Muscle of leg (tissue), 11 donors: ENCODE data around the gene FAM76A. TPM values are rescaled to one million over a fixed set of nuclear protein-coding genes. Genes with fewer than 3 reads are reported as not detected.
"Not testable (repeated sequence)": the region's sequence is repeated elsewhere in the genome, so short reads cannot be mapped to it uniquely, and the experiment has no call there.

Source experiments
- DNase-seq: peaks from one replicate; pipeline ENCODE4 v3.0.0; 2013
- H3K27ac ChIP-seq: one replicate; pipeline ENCODE4 v1.5.1; 2013; ENCODE audit warnings: mild to moderate bottlenecking, low read length, control low read depth
- H3K27me3 ChIP-seq: one replicate; pipeline ENCODE4 v1.6.1; 2013; ENCODE audit warnings: low read length; ENCODE audit not compliant: control insufficient read depth, insufficient read depth
- H3K36me3 ChIP-seq: one replicate; pipeline ENCODE4 v1.6.1; 2013; ENCODE audit warnings: low read length; ENCODE audit not compliant: control insufficient read depth, insufficient read depth
- H3K4me1 ChIP-seq: one replicate; pipeline ENCODE4 v1.6.1; 2013; ENCODE audit warnings: low read length; ENCODE audit not compliant: control insufficient read depth, insufficient read depth
- H3K4me3 ChIP-seq: one replicate; pipeline ENCODE4 v1.5.1; 2013; ENCODE audit warnings: low read length, control low read depth
- H3K9me3 ChIP-seq: replicated peaks from 2 replicates; pipeline ENCODE4 v1.6.1; 2013; ENCODE audit warnings: low read depth, low read length; ENCODE audit not compliant: control insufficient read depth
- WGBS: methylation state at CpG from one replicate; pipeline ENCODE4 v1.1.5; 2013; ENCODE audit warnings: missing lambda C conversion rate; ENCODE audit not compliant: insufficient coverage; 5-methylcytosine and 5-hydroxymethylcytosine counted together
- polyA plus RNA-seq, 8 donors: library from polyadenylated mRNA; unstranded; fragments of 120-200 nt; gene quantifications; one replicate each; pipeline versions ENCODE4 v1.2.1 to v1.2.3, GENCODE V29; 2013; ENCODE audit warnings: inconsistent platforms in 1 of 8, low replicate concordance in 1 of 8; ENCODE audit not compliant: insufficient read length in 8 of 8, insufficient read depth in 1 of 8
- total RNA-seq: library from RNA; stranded (reverse); fragments of 120-200 nt; gene quantifications from one replicate; pipeline ENCODE4 v1.2.4, GENCODE V29; 2013

FAM76A gene
- total and polyA plus RNA-seq, 9 donors = 12.9 to 26.6 (median 18.0) TPM

GRCh38 chr1:27795601-27796000 lies 69.8 kb downstream of the FAM76A start:
- no peaks in the 10 kb centered on the region for H3K9me3 ChIP-seq
- H3K36me3 ChIP-seq = peaks cover 49% of the 10 kb centered on the region
- no CpG with 5 or more reads among the region's 1 CpG for WGBS

DNA sequence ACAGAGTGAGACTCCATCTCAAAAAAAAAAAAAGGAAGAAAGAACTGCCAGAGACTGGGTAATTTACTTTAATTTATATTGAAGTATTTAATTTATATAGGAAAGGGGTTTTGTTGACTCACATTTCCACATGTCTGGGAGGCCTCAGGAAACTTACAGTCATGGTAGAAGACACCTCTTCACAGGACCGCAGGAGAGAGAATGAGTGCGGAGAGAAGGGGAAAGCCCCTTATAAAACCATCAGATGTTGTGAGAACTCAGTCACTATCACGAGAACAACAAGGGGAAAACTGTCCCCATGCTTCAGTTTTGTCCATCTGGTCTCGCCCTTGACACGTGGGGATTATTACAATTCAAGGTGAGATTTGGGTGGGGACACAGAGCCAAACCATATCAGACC lies 79.0 kb downstream of the FAM76A start:
- H3K27ac ChIP-seq = no peak overlapping the region
- no CpG with 5 or more reads among the region's 5 CpGs for WGBS
- no peak for DNase-seq
- no peaks in the 10 kb centered on the region for H3K27me3 ChIP-seq
- no peaks in the 10 kb centered on the region for H3K9me3 ChIP-seq
- no peak overlapping the region for H3K4me3 ChIP-seq
- no peaks in the 10 kb centered on the region for H3K4me1 ChIP-seq
- peaks cover 23% of the 10 kb centered on the region for H3K36me3 ChIP-seq

More at GRCh38 chr1:27795601-27796000, 69.8 kb downstream of the FAM76A start:
- Histone ChIP-seq H3K27me3 (no peaks in the 10 kb centered on the region), H3K4me3 (no peak overlapping the region), H3K27ac (no peak overlapping the region), H3K4me1 (no peaks in the 10 kb centered on the region)
- DNase-seq = no peak

- H3K27ac ChIP-seq = no peak overlapping the region
- no peaks in the 10 kb centered on the region for H3K4me1 ChIP-seq
- no peak for DNase-seq
- no peaks in the 10 kb centered on the region for H3K27me3 ChIP-seq
- H3K4me3 ChIP-seq = no peak overlapping the region
- H3K36me3 ChIP-seq = peaks cover 14% of the 10 kb centered on the region
- WGBS = no CpG with 5 or more reads among the region's 7 CpGs
- H3K9me3 ChIP-seq = no peaks in the 10 kb centered on the region
These were observed 81.0 kb downstream of the FAM76A start for GRCh38 chr1:27806758-27807157.

DNA sequence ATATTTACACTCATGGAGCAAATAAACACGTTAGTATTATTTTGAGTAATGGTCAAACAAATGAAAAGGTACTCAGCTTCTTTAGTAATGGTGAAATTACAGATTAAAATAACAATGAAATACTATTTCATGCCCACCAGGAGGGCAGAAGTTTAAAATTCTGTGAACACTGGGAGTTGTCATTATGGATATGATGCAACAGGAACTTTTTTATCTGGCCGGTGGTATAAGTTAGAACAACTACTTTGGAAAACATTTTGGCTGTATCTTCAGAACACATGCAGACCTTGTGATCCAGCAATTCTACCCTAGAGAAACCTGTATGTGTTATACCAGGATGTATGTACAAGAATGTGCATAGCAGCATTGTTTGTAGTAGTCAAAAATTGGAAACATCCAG lies 81.6 kb downstream of the FAM76A start:
- no peak for DNase-seq
- H3K36me3 ChIP-seq = peaks cover 15% of the 10 kb centered on the region
- H3K27me3 ChIP-seq = no peaks in the 10 kb centered on the region
- no CpG with 5 or more reads among the region's 2 CpGs for WGBS
- H3K4me1 ChIP-seq = no peaks in the 10 kb centered on the region
- H3K4me3 ChIP-seq = no peak overlapping the region
- no peak overlapping the region for H3K27ac ChIP-seq
- no peaks in the 10 kb centered on the region for H3K9me3 ChIP-seq

- H3K9me3 ChIP-seq, H3K27ac ChIP-seq, H3K4me1 ChIP-seq, H3K4me3 ChIP-seq, H3K27me3 ChIP-seq, DNase-seq: not testable (repeated sequence)
- peaks cover 15% of the 10 kb centered on the region for H3K36me3 ChIP-seq
- no CpG with 5 or more reads among the region's 3 CpGs for WGBS
These were observed 82.4 kb downstream of the FAM76A start for GRCh38 chr1:27808131-27808530.

DNA sequence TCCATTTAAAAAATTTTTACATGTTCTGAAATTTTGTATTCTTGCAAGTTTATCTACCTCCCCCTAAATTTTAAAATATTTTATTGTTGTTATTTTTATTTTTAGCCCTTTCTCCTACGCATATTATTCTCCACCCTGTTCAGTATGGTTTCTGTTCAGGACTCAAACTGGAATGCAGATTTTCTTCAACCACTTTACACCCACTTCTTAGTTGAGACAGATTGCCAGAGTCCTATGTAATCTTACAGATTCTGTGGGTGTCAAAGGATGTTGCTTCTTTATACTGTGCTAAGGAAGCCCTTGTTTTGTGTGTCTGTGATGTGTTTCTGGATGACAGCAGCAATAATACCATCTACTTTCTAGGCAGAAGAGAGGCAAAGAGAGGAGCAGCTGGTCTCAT lies 84.1 kb downstream of the FAM76A start:
- Histone ChIP-seq H3K9me3 (no peaks in the 10 kb centered on the region), H3K27me3 (no peaks in the 10 kb centered on the region), H3K4me3 (no peak overlapping the region), H3K27ac (no peak overlapping the region), H3K36me3 (peaks cover 24% of the 10 kb centered on the region), H3K4me1 (no peaks in the 10 kb centered on the region)
- no CpG with 5 or more reads among the region's 1 CpG for WGBS
- DNase-seq = no peak

- H3K36me3 ChIP-seq = peaks cover 21% of the 10 kb centered on the region
- 95% methylated on average over 3 of the region's 6 CpGs for WGBS
These were observed 86.2 kb downstream of the FAM76A start for GRCh38 chr1:27811741-27812500.

More at GRCh38 chr1:27811741-27812500, 86.2 kb downstream of the FAM76A start:
- Histone ChIP-seq H3K27ac (no peak overlapping the region), H3K4me3 (no peak overlapping the region), H3K9me3 (no peaks in the 10 kb centered on the region), H3K27me3 (no peaks in the 10 kb centered on the region), H3K4me1 (no peaks in the 10 kb centered on the region)
- DNase-seq = no peak

Other genes starting within 250 kb of the FAM76A start
- gene WASF2, start 235.8 kb upstream of the FAM76A start, total RNA-seq = 22.4 TPM
- 10 to 100 TPM; 57.1 to 99.8 (median 75.5) TPM for gene WASF2, start 235.8 kb upstream of the FAM76A start, polyA plus RNA-seq
- gene AHDC1, start 121.8 kb upstream of the FAM76A start, total RNA-seq = 24.0 TPM
- gene AHDC1, start 121.8 kb upstream of the FAM76A start, polyA plus RNA-seq = 10 to 100 TPM; 57.8 to 97.6 (median 86.6) TPM
- gene FGR, start 90.8 kb upstream of the FAM76A start, total RNA-seq = 1.4 TPM
- gene FGR, start 90.8 kb upstream of the FAM76A start, polyA plus RNA-seq = 1 to 10 TPM; 1.5 to 2.5 (median 2.2) TPM
- gene IFI6, start 53.8 kb upstream of the FAM76A start, total RNA-seq = 102 TPM
- 10 to 100 TPM; 41.4 to 91.4 (median 70.4) TPM for gene IFI6, start 53.8 kb upstream of the FAM76A start, polyA plus RNA-seq
- gene STX12, start 47.3 kb downstream of the FAM76A start, total RNA-seq = 30.2 TPM
- 10 to 100 TPM; 24.4 to 33.9 (median 27.4) TPM for gene STX12, start 47.3 kb downstream of the FAM76A start, polyA plus RNA-seq
- gene PPP1R8, start 104.8 kb downstream of the FAM76A start, total RNA-seq = 33.6 TPM
- 10 to 100 TPM; 27.8 to 43.3 (median 32.0) TPM for gene PPP1R8, start 104.8 kb downstream of the FAM76A start, polyA plus RNA-seq
- 3.1 TPM for gene THEMIS2, start 146.6 kb downstream of the FAM76A start, total RNA-seq
- gene THEMIS2, start 146.6 kb downstream of the FAM76A start, polyA plus RNA-seq = 1 to 10 TPM; 2.8 to 5.8 (median 3.2) TPM
- gene RPA2, start 188.6 kb downstream of the FAM76A start, total RNA-seq = 44.4 TPM
- gene RPA2, start 188.6 kb downstream of the FAM76A start, polyA plus RNA-seq = 10 to 100 TPM; 40.1 to 58.9 (median 44.7) TPM
- gene SMPDL3B, start 209.0 kb downstream of the FAM76A start, total RNA-seq = 0.09 TPM
- gene SMPDL3B, start 209.0 kb downstream of the FAM76A start, polyA plus RNA-seq = 1 to 10 TPM in 1 of 8 donors, under 1 TPM in 6, not detected in 1; 0.06 to 2.1 (median 0.13) TPM
- gene XKR8, start 234.0 kb downstream of the FAM76A start, total RNA-seq = 2.3 TPM
- gene XKR8, start 234.0 kb downstream of the FAM76A start, polyA plus RNA-seq = 1 to 10 TPM; 7.4 to 8.6 (median 8.0) TPM